WTC11 (cell line): ENCODE results near the gene SURF2. TPM values are rescaled to one million over a fixed set of nuclear protein-coding genes. Genes with fewer than 3 reads are reported as not detected.

Experiments
- ATAC-seq: fragments of 200-7000 bp; cut with Tn5 transposase; 2 replicates; pipeline ENCODE4 v1.10.0; 2021; ENCODE audit warnings: mild to moderate bottlenecking, moderate library complexity
- Bru-seq: library from RNA; stranded (reverse); fragments of 400-500 nt; gene quantifications from one replicate; lab custom pipeline; 2021; lab: Mats Ljungman, UMichigan
- CTCF ChIA-PET: fragments of 300-600 bp; sonication (Branson Sonifier 250); formaldehyde crosslinking; loops from one replicate; lab custom pipeline; 2021; ENCODE audit warnings: antibody characterized with exemption; lab: Charles Lee
- POLR2A ChIA-PET: fragments of 350-600 bp; sonication (Branson Sonifier 250); formaldehyde crosslinking; loops from one replicate; lab custom pipeline; 2021; ENCODE audit warnings: antibody characterized with exemption; lab: Charles Lee
- DNase-seq: peaks from one replicate; pipeline ENCODE4 v3.0.0; 2021; ENCODE audit warnings: low spot score
- H3K27ac Mint-ChIP-seq: 2 replicates; pipeline ENCODE4 v1.8.0; 2021; ENCODE audit warnings: mixed read lengths
- H3K27me3 Mint-ChIP-seq: 2 replicates; pipeline ENCODE4 v1.8.0; 2021; ENCODE audit warnings: low read depth, mild to moderate bottlenecking, moderate library complexity, mixed read lengths
- H3K36me3 Mint-ChIP-seq: 2 replicates; pipeline ENCODE4 v1.8.0; 2021; ENCODE audit warnings: mixed read lengths
- H3K4me1 Mint-ChIP-seq: 2 replicates; pipeline ENCODE4 v1.8.0; 2022; ENCODE audit warnings: mixed read lengths
- H3K4me3 Mint-ChIP-seq: 2 replicates; pipeline ENCODE4 v1.8.0; 2021; ENCODE audit warnings: mild to moderate bottlenecking, moderate library complexity, mixed read lengths
- H3K9me3 Mint-ChIP-seq: 2 replicates; pipeline ENCODE4 v1.8.0; 2021; ENCODE audit warnings: mixed read lengths
- ARID4B ChIP-seq: sonication (generic); formaldehyde crosslinking; IDR thresholded peaks from 2 replicates; pipeline ENCODE4 v1.8.0; 2023; ENCODE audit warnings: missing genetic modification reagents, mild to moderate bottlenecking, borderline replicate concordance
- ATF1 ChIP-seq: sonication (generic); formaldehyde crosslinking; IDR thresholded peaks from 2 replicates; pipeline ENCODE4 v1.8.1; 2023; ENCODE audit warnings: mild to moderate bottlenecking, moderate library complexity, missing genetic modification reagents
- CBFB ChIP-seq: sonication (generic); formaldehyde crosslinking; IDR thresholded peaks from 2 replicates; pipeline ENCODE4 v1.8.1; 2022; ENCODE audit warnings: mild to moderate bottlenecking, low read depth, missing genetic modification reagents
- CREM ChIP-seq: sonication (generic); formaldehyde crosslinking; IDR thresholded peaks from 2 replicates; pipeline ENCODE4 v1.8.1; 2022; ENCODE audit warnings: mild to moderate bottlenecking, missing genetic modification reagents, moderate library complexity
- E2F4 ChIP-seq: sonication (generic); formaldehyde crosslinking; IDR thresholded peaks from 2 replicates; pipeline ENCODE4 v1.8.1; 2022; ENCODE audit warnings: low read depth, mild to moderate bottlenecking, moderate library complexity, missing genetic modification reagents, borderline replicate concordance
- E2F5 ChIP-seq: sonication (generic); formaldehyde crosslinking; IDR thresholded peaks from 2 replicates; pipeline ENCODE4 v1.8.1; 2022; ENCODE audit warnings: mild to moderate bottlenecking, moderate library complexity, missing genetic modification reagents
- ESRRA ChIP-seq: sonication (generic); formaldehyde crosslinking; IDR thresholded peaks from 2 replicates; pipeline ENCODE4 v1.8.1; 2022; ENCODE audit warnings: mild to moderate bottlenecking, missing genetic modification reagents, borderline replicate concordance
- ETV6 ChIP-seq: sonication (generic); formaldehyde crosslinking; IDR thresholded peaks from 2 replicates; pipeline ENCODE4 v1.8.1; 2022; ENCODE audit warnings: mild to moderate bottlenecking, missing genetic modification reagents
- FOXK1 ChIP-seq: sonication (generic); formaldehyde crosslinking; IDR thresholded peaks from 2 replicates; pipeline ENCODE4 v1.8.0; 2022; ENCODE audit warnings: mild to moderate bottlenecking, moderate library complexity, missing genetic modification reagents
- FOXP1 ChIP-seq: sonication (generic); formaldehyde crosslinking; IDR thresholded peaks from 2 replicates; pipeline ENCODE4 v1.8.0; 2022; ENCODE audit warnings: missing genetic modification reagents, mild to moderate bottlenecking, moderate library complexity, borderline replicate concordance
- FOXP4 ChIP-seq: sonication (generic); formaldehyde crosslinking; IDR thresholded peaks from 2 replicates; pipeline ENCODE4 v1.8.0; 2022; ENCODE audit warnings: mild to moderate bottlenecking, missing genetic modification reagents
- GABPB1 ChIP-seq: sonication (generic); formaldehyde crosslinking; IDR thresholded peaks from 2 replicates; pipeline ENCODE4 v1.8.1; 2023; ENCODE audit warnings: mild to moderate bottlenecking, missing genetic modification reagents
- JUN ChIP-seq: sonication (generic); formaldehyde crosslinking; IDR thresholded peaks from 2 replicates; pipeline ENCODE4 v1.8.0; 2023; ENCODE audit warnings: mild to moderate bottlenecking, missing genetic modification reagents
- MAX ChIP-seq: sonication (generic); formaldehyde crosslinking; IDR thresholded peaks from 2 replicates; pipeline ENCODE4 v1.8.0; 2022; ENCODE audit warnings: mild to moderate bottlenecking, missing genetic modification reagents
- NFATC4 ChIP-seq: fragments of 250-450 bp; sonication (Bioruptor Pico); IDR thresholded peaks from 2 replicates; pipeline ENCODE4 v1.9.0; 2021; ENCODE audit warnings: mild to moderate bottlenecking
- NR2C2 ChIP-seq: sonication (generic); formaldehyde crosslinking; IDR thresholded peaks from 2 replicates; pipeline ENCODE4 v1.8.0; 2022; ENCODE audit warnings: mild to moderate bottlenecking, missing genetic modification reagents
- RELA ChIP-seq: sonication (generic); formaldehyde crosslinking; IDR thresholded peaks from 2 replicates; pipeline ENCODE4 v1.8.1; 2022; ENCODE audit warnings: missing genetic modification reagents, mild to moderate bottlenecking, borderline replicate concordance
- SOX15 ChIP-seq: fragments of 250-450 bp; sonication (Bioruptor Pico); IDR thresholded peaks from 2 replicates; pipeline ENCODE4 v1.9.0; 2021; ENCODE audit warnings: mild to moderate bottlenecking
- SP1 ChIP-seq: sonication (generic); formaldehyde crosslinking; conservative IDR thresholded peaks from 2 replicates; pipeline ENCODE4 v1.8.1; 2022; ENCODE audit warnings: missing genetic modification reagents
- TEAD1 ChIP-seq: sonication (generic); formaldehyde crosslinking; IDR thresholded peaks from 2 replicates; pipeline ENCODE4 v1.8.0; 2022; ENCODE audit warnings: mild to moderate bottlenecking, missing genetic modification reagents
- USF2 ChIP-seq: sonication (generic); formaldehyde crosslinking; IDR thresholded peaks from 2 replicates; pipeline ENCODE4 v1.8.1; 2023; ENCODE audit warnings: mild to moderate bottlenecking, missing genetic modification reagents, moderate library complexity
- ZBTB43 ChIP-seq: sonication (generic); formaldehyde crosslinking; IDR thresholded peaks from 2 replicates; pipeline ENCODE4 v1.8.1; 2023; ENCODE audit warnings: mild to moderate bottlenecking, missing genetic modification reagents
- ZNF263 ChIP-seq: sonication (generic); formaldehyde crosslinking; IDR thresholded peaks from 2 replicates; pipeline ENCODE4 v1.8.1; 2022; ENCODE audit warnings: low read depth, mild to moderate bottlenecking, moderate library complexity, missing genetic modification reagents
- ZNF423 ChIP-seq: fragments of 250-450 bp; sonication (Bioruptor Pico); IDR thresholded peaks from 2 replicates; pipeline ENCODE4 v2.1.2; 2022; ENCODE audit warnings: mild to moderate bottlenecking, moderate library complexity
- long read RNA-seq, 3 experiments: library from RNA in 1 of 3; library from capped mRNA in 1 of 3; library from polyadenylated mRNA in 1 of 3; unstranded in 2 of 3; stranded (forward) in 1 of 3; transcript quantifications; one replicate each; pipeline ENCODE4 v2.0.0, GENCODE V29; 2021
- total RNA-seq: library from RNA; stranded (reverse); gene quantifications from 3 replicates; pipeline ENCODE4 v1.2.3, GENCODE V29; 2021

The SURF2 gene
- total RNA-seq (26.3 to 33.3 TPM (median 28.8 TPM) in 3 replicates), Bru-seq, nascent RNA (percentile 78 among the genes with signal in this experiment)
- long read RNA-seq, experiment 1, transcript SURF2-201 (6 exons, 842 nt): major isoform, 54 of 73 reads
- long read RNA-seq, experiment 1, partial matches to known transcripts: 0 of 73 reads
- long read RNA-seq, experiment 1, other reads (novel, unspliced or antisense): 19 of 73 reads
- long read RNA-seq, experiment 2, transcript SURF2-201 (6 exons, 842 nt): major isoform, 22 of 34 reads
- long read RNA-seq, experiment 2, partial matches to known transcripts: 6 of 34 reads
- long read RNA-seq, experiment 2, other reads (novel, unspliced or antisense): 6 of 34 reads
- long read RNA-seq, experiment 3, transcript SURF2-201 (6 exons, 842 nt): major isoform, 87 of 97 reads
- long read RNA-seq, experiment 3, partial matches to known transcripts: 2 of 97 reads
- long read RNA-seq, experiment 3, other reads (novel, unspliced or antisense): 8 of 97 reads

GRCh38 chr9:133356391-133357091 lies at the start of gene SURF2, which contains the start of gene SURF1:
Gene SURF2, plus strand, starts transcription at chr9:133356550. Its CDS starts 43 bp downstream, at chr9:133356593.
Gene SURF1, minus strand, starts transcription at chr9:133356487. Its CDS starts 34 bp downstream, at chr9:133356453.
- POLR2A ChIA-PET: interaction anchor here (0.8 to 1.7 kb wide), 4 partner anchors 9 to 74 kb away, joined by 3 to 7 read pairs (median 4); partner anchors contain the start of genes MED22 and RPL7A
- H3K4me3 Mint-ChIP-seq: peak within 1 kb of the TSS; percentile 90
- H3K4me1 Mint-ChIP-seq: peaks cover 17% of the 10 kb centered on the region
- DNase-seq (peak; percentile 89), ATAC-seq (peak; percentile 38)
- H3K9me3 Mint-ChIP-seq: no peaks in the 10 kb centered on the region
- TF ChIP-seq ETV6 (CRISPR knock-in tag) (peak; percentile 50; the same call in 1 of the 2 replicates), ESRRA (no peak), ZBTB43 (CRISPR knock-in tag) (0 out of 2 replicates have a peak, but pooled peaks have one; percentile 31), E2F5 (peak; percentile 27; the same call in 1 of the 2 replicates), USF2 (CRISPR knock-in tag) (0 out of 2 replicates have a peak, but pooled peaks have one; percentile 9), NFATC4 (no peak), TEAD1 (CRISPR knock-in tag) (peak; percentile 35; the same call in 1 of the 2 replicates), FOXP4 (0 out of 2 replicates have a peak, but pooled peaks have one; percentile 33), ATF1 (CRISPR knock-in tag) (0 out of 2 replicates have a peak, but pooled peaks have one; percentile 39), SP1 (peak; percentile 86), FOXK1 (CRISPR knock-in tag) (peak; percentile 68), MAX (CRISPR knock-in tag) (peak; percentile 66; the same call in 1 of the 2 replicates), GABPB1 (CRISPR knock-in tag) (peak; percentile 43), FOXP1 (CRISPR knock-in tag) (peak; percentile 58; the same call in 1 of the 2 replicates), CBFB (CRISPR knock-in tag) (0 out of 2 replicates have a peak, but pooled peaks have one; percentile 51), E2F4 (CRISPR knock-in tag) (0 out of 2 replicates have a peak, but pooled peaks have one; percentile 10), SOX15 (CRISPR knock-in tag) (no peak), CREM (CRISPR knock-in tag) (peak; percentile 18; the same call in 1 of the 2 replicates), JUN (CRISPR knock-in tag) (no peak), RELA (CRISPR knock-in tag) (no peak), ZNF263 (CRISPR knock-in tag) (no peak), ARID4B (CRISPR knock-in tag) (peak; percentile 29; the same call in 1 of the 2 replicates), NR2C2 (CRISPR knock-in tag) (peak; percentile 82), ZNF423 (CRISPR knock-in tag) (no peak)
- CTCF ChIA-PET: interaction anchor here (0.6 to 7.9 kb wide), 12 partner anchors 9 to 212 kb away, joined by 3 to 74 read pairs (median 6); partner anchors contain the start of genes CACFD1, MED22, RPL7A and SLC2A6
- H3K36me3 Mint-ChIP-seq: peaks cover 32% of the 10 kb centered on the region
- H3K27ac Mint-ChIP-seq: no peak within 1 kb of the TSS; the same call in 1 of the 2 replicates
- no peaks in the 10 kb centered on the region for H3K27me3 Mint-ChIP-seq
